NCI-H1930 (cell line): ENCODE measurements around the gene HS3ST5.
"Not testable (repeated sequence)": the region's sequence is repeated elsewhere in the genome, so short reads cannot be mapped to it uniquely, and the experiment has no call there.

Experiments used
- DNase-seq, 2 experiments: peaks; one replicate each; lab custom pipeline; 2025; lab: John Stamatoyannopoulos, UW

The HS3ST5 gene

GRCh38 chr6:114153448-114153847 is 189.4 kb downstream of the HS3ST5 start:
- no peak for DNase-seq

- no peak for DNase-seq
These were observed 191.6 kb downstream of the HS3ST5 start for GRCh38 chr6:114151064-114151690.

GRCh38 chr6:114149182-114149581 is 193.6 kb downstream of the HS3ST5 start:
- DNase-seq: not testable (repeated sequence)

- DNase-seq: no peak
These were observed 197.7 kb downstream of the HS3ST5 start for GRCh38 chr6:114144887-114145851.

DNA sequence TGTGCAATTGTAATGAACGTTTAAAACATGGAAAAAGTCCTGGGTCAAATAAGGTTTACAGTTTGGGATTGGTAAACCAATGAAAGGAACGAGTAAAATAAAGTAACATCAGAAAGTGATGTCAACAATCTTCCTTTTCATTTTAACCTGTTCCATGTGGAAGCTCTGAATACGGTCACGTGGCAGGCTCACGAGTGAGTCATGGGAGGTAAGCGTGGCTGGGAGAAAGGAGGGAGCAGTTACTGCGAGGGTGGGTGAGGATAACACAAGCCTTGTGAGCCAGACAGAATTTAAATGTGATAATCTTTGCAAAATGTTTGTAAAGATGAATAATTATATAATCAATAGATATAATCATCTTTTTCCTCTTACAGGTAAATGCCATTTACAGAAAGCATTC is 200.6 kb downstream of the HS3ST5 start:
- DNase-seq: no peak

DNA sequence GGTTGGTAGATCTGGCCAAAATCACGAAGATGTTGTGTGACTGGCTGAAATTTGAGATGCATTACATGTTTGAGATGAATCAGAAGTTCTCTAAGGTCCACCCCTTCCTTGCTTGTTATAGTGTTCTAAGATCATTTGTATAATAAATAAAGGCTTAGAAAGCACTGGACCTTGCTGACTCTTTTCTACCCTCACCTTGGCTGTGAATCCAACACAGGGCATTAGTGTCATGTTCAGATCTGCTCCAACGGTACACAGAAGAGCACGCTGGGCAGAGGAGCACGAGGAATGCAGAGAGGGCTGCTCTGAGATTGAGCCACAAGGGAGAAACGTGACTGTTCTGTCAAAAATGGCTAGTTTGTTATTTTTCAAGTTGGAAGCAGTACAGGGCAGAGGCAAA is 202.4 kb downstream of the HS3ST5 start:
- no peak for DNase-seq

DNA sequence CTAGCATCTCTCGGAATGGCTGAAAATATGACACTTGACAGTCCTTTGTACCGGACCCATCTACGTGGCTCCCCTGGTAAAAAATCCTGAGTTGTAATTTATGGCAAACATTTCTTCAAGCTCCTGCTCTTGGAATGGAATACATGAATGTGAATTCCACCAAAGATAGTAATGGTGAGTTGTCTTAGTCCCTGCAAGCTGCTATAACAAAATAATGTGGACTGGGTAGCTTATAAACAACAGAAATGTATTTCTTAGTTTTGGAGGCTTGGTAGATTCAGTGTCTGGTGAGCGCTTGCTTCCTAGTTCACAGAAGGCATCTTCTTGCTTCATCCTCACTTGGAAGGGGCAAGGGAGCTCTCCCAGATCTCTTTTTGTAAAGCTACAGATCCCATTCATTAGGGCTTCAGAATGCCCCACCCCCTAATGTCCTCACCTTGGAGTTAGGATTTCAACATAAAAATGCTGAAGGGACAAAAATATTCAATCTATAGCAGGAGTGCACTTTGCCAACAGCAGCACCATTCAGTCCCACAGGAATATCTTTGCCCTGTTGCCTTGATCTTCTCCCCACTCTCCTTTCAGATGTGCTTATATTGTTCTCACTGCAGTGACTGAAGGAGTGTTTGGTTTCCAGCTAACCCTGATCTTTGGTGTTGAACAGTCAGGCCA is 204.1 kb downstream of the HS3ST5 start:
- DNase-seq: no peak

DNA sequence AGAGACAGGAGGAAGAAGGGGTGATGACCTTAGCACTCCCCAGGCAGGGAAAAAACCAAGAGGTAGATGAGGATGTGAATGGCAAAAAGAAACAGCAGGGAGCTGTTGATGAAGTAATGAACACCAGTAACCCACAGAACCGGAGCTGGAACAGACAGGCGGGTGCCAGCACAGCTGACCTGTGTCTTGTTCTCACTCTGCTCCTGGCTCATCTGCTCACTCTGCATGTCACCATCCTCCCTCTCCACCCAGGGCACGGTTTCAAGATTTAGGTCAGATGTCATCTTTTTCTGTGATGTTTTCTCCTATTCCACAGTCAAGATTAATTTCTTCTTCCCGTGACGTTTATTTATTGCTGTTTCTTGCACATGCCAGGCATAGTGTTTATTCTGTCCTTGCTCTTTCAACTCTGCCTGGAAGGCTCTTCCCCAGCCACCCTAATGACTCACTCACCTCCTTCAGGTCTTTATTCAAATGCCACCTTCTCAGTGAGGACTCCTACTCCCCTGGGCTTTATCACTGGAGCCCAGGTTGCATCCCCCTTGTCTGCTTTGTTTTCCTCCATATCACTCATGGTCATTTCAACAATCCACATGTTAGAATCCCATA is 207.4 kb downstream of the HS3ST5 start:
- DNase-seq: no peak

- DNase-seq: no peak
These were observed 209.0 kb downstream of the HS3ST5 start for GRCh38 chr6:114133816-114134215.

- no peak for DNase-seq
These were observed 210.9 kb downstream of the HS3ST5 start for GRCh38 chr6:114131945-114132344.

- DNase-seq: no peak
These were observed 217.2 kb downstream of the HS3ST5 start for GRCh38 chr6:114125576-114125975.

DNA sequence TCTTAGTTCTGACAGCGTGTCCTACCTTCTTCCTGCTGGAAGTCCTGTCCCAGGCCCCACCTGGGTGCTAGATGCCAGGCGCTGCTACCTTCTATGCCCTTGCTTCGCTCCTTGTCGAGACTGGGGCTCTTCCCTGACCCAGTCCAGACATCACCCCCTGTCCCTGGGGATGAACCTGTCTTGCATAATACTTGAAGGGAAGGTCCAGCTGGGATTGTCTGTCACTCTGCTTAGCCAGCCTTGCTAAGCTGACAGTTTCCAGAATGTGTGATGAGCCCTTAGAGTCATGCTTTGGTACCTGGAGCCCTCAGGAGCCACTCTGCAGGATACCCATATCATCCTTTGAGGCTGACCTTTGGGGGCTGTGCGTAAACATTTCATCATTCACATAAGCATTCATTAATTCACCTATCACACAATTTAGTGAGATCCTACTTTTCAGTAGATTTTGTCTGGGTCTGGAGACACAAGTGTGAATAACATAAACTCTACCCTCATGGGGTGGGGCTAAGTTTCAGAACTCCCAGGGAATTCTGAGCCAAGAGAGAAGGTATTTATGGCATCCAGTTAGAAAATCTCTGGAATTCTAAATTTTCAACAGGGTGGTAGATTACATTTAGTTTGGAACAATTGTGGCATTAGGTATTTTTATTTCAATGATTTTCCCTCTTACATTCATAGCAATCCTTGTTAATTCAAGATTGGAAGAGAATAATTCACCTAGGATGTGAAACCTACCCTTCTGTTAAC is 220.7 kb downstream of the HS3ST5 start:
- no peak for DNase-seq

DNA sequence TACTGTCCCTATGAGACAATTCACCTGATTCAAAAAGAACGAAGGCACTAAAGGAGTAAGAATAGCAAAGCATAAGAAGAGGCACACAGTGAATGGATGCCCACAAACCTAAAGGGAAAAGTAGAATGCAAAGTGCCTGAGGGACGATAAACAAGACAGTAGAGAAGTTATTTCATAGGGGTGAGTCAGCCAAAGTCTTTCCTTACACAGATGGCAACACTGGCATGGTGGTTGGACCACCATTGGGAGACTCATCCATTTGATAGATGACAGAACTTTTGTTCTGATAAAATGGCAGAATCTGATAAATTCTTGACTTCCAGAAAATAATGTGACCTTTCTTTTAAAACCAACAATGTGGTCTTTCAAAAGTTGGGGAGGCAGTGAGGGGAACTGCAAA is 223.8 kb downstream of the HS3ST5 start:
- DNase-seq: no peak

DNA sequence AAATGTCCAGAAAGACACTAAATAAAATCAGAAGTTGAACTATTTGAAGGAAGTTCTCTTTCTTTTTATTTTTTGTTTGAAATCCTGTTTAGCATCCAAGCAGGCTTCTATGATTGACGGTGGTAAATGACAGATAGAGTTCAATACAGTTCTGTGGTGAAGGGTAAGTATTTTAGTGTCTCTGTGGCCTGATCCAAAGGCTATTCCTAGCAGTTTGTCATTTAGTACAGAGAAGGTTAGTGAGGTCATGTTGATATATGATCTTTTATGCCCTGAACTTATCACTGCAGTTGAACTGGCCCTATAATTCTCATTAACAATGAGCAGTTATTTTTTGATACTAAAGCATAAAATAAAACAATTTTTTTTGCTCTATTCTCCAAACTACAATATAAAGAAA is 227.2 kb downstream of the HS3ST5 start:
- no peak for DNase-seq

DNA sequence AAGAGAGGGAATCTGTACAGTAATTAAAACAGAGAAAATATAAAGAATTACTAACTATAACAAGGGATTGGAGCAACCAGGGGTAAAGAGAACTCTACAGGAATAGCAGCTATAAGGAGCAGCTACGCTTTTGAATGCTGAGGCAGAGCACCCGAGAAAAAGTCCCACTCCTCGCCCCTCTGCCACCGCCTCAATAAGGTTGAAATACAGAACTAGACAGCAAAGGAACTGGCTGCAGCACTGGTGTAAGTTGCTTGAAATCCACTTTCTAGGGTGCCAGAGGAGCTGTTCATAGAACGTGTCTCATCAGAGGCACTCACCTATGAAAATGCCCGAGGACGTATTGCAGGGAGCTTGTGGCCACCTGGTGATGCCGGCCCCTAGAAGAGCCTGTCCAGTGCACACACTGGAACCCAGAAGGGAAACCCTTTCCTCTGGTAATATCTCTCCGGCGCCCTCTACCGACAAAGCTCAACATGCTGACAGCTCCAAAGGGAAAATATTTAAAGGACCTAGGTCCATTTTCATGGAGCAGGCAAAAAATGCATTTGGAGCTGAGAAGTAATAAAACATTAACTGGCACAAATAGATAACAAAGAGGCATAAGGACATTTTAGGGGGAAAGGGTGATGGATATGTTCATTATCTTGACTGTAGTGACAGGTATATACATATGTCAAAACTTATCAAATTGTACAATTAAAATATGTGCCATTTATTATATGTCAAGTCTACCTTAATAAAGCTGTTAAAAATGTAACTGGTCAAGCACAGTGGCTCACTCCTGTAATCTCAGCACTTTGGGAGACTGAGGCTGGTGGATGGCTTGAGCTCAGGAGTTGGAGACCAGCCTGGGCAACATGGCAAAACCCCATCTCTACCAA is 234.5 kb downstream of the HS3ST5 start:
- peak in 1 of 2 experiments; percentile 45 for DNase-seq

DNA sequence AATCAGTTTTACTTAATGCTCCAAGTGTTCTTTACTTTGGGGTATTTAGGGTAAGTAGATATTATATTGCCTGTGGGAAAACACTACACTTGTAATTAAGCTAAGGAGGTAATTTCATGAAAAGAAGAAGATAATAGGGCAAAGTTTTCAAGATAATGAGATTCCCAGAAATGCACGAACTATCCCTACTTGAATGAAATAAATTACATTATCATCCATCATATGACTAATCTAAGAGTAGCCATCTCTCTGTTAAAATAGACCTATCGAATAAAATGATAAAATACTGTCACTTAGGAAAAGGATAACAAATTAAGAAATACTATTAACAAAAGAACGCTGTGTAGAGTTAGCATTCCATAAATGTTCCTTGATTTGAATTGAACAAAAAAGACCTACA is 236.8 kb downstream of the HS3ST5 start:
- DNase-seq: no peak

GRCh38 chr6:114101255-114101654 is 241.6 kb downstream of the HS3ST5 start:
- DNase-seq: no peak

GRCh38 chr6:114100215-114100994 is 242.4 kb downstream of the HS3ST5 start:
- no peak for DNase-seq

GRCh38 chr6:114096561-114097172 is 246.2 kb downstream of the HS3ST5 start:
- peak; percentile 35 to 38 for DNase-seq
